CD4-positive, alpha-beta T cell treated with Interferon gamma for 1 hour (primary cell): ENCODE measurements around the gene ANKLE2.
A peak's percentile ranks its signal among the peaks of the same experiment; 100 is the strongest.
"Not testable (repeated sequence)": the region's sequence is repeated elsewhere in the genome, so short reads cannot be mapped to it uniquely, and the experiment has no call there.

Source experiments
- DNase-seq: peaks from one replicate; pipeline ENCODE4 v3.0.0-alpha.2; 2020

ANKLE2 gene

GRCh38 chr12:132776816-132777568 lies 15.4 kb upstream of the ANKLE2 start:
- DNase-seq: no peak

DNA sequence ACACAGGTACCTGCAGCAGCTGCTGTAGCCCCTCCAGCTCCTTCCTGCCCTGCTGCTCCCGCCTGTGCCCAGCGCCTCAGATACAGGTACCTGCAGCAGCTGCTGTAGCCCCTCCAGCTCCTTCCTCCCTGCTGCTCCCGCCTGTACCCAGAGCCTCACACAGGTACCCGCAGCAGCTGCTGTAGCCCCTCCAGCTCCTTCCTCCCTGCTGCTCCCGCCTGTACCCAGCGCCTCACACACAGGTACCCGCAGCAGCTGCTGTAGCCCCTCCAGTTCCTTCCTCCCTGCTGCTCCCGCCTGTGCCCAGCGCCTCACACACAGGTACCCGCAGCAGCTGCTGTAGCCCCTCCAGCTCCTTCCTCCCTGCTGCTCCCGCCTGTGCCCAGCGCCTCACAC lies 14.6 kb upstream of the ANKLE2 start:
- not testable (repeated sequence) for DNase-seq

DNA sequence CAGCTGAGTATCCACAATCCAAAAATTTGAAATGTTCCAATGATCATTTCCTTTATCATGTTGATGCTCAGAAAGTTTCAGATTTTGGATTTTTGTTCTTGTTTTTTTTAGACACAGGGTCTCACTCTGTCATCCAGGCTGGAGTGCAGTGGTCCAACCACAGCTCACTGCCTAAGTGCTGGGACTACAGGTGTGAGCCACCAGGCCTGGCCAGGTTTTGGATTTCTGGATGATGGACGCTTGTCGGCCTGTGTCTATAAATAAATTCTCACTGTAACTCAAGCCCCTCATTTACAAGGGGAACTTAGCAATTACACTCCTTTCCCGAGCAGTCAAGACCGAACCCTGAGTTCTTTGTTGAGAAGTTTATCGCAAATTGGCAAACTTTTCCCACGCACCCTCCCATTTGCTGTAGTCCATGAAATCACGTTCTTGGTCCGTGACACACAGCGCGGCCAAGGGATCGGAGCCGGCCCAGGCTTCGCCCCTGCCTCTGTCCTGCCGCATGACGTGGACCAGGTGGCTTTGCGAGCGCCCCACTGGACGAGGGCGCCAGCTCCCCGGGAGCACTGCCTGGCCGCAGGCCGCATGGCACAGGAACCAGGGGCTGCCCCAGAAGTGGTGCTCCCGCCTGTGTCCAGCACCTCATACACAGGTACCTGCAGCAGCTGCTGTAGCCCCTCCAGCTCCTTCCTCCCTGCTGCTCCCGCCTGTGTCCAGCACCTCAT lies 14.0 kb upstream of the ANKLE2 start:
- DNase-seq: no peak

GRCh38 chr12:132774646-132775275 lies 13.1 kb upstream of the ANKLE2 start:
- no peak for DNase-seq

- DNase-seq: no peak
Measured at GRCh38 chr12:132774159-132774558, 12.5 kb upstream of the ANKLE2 start.

- DNase-seq: peak; percentile 22
Measured at GRCh38 chr12:132773077-132773955, 11.7 kb upstream of the ANKLE2 start.

DNA sequence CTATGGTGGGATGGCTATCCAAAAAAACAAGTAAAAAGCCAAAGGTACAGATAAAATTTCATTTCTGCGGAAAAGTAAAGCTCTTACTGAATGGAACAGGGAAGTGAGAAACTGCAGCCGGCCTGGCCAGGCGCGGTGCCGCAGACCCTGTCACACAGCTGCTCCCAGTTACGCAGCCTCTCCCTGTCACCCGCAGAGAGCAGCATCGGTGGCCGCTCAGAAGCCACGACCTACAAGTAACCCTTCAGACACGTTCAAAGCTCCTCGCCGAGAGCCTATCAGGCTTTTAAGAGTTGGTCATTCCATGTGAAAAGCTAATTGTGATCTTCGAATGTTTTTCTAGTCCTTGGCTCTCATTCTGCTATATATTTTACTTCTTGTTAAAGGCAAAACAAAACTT lies 11.0 kb upstream of the ANKLE2 start:
- peak; percentile 60 for DNase-seq

- peak; percentile 67 for DNase-seq
Measured at GRCh38 chr12:132771126-132771838, 9.7 kb upstream of the ANKLE2 start.

DNA sequence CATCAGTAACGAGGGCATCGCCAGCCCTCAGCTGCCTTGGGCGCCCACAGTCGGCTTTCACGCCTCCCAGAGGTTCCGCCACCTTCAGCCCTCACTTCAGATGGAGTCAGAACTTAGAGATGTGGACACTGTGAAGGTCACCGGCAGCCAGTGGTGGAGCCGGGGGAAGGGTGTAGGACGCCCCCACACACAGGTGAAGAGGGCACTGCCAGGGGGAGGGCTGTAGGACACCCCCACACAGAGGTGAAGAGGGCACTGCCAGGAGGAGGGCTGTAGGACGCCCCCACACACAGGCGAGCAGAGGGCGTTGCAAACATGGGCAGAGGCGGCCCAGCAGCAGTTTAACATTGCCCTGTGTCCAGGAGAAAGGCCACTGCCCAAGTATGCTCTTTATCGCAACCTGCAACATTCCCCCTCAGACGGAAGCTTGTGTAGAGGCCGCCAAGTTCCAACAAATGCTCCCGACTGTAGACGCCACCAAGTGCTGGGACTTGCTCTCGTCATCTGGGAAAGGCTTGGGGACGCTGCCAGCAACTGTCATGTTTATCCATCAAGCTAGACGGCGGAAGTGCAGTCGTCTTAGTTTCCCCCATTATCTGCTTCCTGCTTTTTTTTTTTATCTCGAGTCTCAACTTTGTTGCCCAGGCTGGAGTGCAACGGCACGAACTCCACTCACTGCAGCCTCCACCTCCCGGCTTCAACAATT lies 4.9 kb upstream of the ANKLE2 start:
- no peak for DNase-seq

GRCh38 chr12:132765361-132765760 lies 3.7 kb upstream of the ANKLE2 start:
- DNase-seq: no peak

DNA sequence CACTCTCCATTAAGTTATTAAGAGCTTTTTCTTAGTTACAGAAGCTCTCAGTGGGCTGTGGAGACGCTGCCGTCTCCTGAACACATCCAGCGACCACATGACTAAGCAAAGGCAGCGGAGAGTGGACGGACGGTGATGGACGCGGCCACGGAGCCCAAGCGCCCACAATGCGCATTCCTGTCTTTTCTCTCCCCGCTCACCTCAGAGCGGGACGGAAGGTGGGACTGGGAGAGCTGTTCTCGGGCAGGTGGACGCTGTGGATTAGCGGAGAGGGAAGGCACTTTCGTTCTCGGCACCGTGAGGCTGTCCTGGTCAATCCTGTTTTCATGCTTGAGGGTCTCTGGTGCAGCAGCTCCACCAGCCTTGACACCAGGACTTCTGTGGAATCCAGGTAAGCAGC lies 2.6 kb upstream of the ANKLE2 start:
- no peak for DNase-seq

GRCh38 chr12:132761921-132762583 lies 420 bp upstream of the ANKLE2 start:
- peak; percentile 87 for DNase-seq

GRCh38 chr12:132759359-132759758 lies 2.3 kb downstream of the ANKLE2 start:
- no peak for DNase-seq

DNA sequence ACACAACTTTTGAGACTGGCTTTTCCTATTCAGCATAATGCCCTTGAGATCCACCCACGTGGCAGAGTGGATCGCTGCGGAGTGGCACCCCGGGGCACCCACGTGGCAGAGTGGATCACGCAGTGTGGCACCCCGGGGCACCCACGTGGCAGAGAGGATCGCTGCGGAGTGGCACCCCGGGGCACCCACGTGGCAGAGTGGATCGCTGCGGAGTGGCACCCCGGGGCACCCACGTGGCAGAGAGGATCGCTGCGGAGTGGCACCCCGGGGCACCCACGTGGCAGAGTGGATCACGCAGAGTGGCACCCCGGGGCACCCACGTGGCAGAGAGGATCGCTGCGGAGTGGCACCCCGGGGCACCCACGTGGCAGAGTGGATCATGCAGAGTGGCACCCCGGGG lies 2.8 kb downstream of the ANKLE2 start:
- not testable (repeated sequence) for DNase-seq

DNA sequence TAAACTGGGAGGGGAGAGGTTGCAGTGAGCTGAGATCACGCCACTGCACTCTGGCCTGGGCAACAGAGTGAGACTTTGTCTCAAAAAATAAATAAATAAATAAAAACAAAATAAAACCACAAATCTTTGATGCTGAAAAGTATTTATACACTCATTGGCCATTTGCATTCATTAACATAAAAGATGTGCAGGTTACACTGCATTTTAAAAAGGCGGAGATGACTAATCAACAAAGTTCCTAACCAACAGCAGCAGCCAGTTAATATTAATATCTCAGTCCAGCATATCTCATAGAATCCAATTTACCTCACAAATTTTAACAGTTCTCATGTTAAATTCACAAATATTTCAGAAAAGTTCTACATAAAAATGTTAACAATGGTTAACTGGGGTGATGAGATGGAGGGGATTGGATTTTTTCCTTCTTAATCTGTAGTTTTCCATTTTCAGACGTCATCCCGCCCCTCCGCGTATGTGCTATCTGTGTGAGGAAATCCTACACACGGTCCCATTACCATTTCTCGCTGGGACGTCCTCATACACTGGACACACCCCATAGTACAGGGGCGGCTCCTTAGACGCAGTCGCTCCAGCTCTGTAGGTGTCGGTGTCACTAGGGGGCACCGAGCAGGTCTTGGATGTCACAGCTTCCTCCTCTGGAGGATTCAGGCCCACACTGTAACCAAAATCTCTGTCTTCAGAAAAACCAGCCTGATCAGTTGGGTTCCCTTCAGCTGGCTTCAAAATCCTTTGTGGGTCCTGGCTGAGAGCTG lies 7.3 kb downstream of the ANKLE2 start:
- DNase-seq: no peak

GRCh38 chr12:132753670-132754069 lies 8.0 kb downstream of the ANKLE2 start:
- DNase-seq: not testable (repeated sequence)

DNA sequence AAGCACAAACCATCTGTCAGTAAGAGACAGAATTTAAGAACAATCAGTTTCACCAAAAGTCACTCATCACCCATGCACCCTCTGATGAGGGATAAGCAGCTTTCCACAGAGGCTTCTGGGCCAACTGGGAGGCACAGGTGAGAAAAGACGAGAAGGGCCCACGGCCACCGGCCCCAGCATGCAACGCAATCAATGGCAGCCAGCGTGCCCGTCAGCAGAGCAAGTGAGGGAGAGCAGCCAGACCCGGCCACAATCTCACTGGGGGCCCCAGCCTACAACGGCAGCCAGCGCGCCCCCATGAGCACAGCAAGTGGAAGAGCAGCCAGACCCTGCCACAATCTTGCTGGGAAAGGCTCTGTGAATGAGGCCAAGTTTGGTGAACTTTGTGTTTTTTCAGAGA lies 13.3 kb downstream of the ANKLE2 start:
- DNase-seq: no peak

DNA sequence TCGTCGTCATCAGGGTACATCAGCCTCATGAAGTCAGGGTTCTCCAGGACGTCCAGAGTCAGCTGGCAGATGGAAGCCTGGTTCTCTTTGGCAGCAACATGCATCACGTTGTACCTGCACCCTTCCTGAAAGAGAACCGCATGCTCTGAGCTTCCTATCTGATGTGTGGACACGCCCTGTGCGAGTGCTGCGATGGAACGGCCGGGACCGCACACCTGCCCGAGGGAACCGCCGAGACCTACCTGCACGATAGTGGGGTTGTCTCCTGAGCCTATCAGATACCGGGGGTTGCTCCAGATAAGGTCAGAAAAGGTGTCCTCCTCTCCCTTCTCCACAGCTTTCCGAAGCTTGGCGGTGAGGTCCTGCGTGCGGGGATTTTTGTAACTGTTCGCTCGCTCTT lies 13.7 kb downstream of the ANKLE2 start:
- DNase-seq: no peak

DNA sequence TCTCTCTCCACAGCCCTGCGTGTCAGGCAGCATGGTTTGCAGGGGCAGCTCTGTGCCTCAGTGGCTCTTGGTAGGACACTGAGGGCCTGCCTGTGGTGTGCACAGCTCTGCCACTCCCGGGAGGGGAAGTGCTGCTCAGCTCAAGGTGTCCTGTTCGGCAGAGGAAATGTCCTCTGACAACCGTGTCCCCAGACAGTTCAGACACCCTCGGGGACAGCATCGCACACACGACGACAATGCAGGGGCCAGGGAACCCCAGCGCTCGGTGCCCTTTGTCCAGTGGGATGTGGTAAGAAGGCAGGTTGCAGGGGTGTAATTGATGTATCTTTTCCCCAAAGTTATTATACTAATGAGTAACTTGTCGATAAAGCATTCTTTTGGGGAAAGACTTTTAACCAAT lies 14.2 kb downstream of the ANKLE2 start:
- no peak for DNase-seq

DNA sequence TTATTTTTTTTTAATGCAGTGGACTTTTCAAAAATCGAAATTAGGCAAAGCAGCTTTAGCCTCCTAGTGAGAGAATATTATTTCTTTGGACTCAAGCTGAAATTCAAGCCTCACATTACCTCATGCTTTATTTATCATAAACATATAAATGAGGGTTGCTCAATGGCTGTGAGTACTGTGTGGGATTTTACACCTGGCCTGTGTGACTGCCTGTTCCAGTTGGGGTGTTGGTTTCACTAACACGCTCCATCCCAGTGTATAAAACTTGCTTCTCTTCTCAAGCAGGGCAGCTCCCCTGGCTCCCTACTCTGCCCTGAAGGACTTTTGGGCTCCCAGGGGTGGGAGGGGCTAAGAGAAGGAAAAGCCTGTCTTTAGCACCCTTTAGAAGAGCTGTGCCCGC lies 15.0 kb downstream of the ANKLE2 start:
- DNase-seq: no peak
